ENCODE data around the gene USP1. TPM values are rescaled to one million over a fixed set of nuclear protein-coding genes. Genes with fewer than 3 reads are reported as not detected.

The USP1 gene
- total RNA-seq, 1 experiment from 2014 or later = 64.6 TPM

GRCh38 chr1:62484824-62485468 lies 48.1 kb downstream of the USP1 start:
- no peak for TF ChIP-seq CTCF (conservative IDR thresholded peaks at IDR 0.05)

More at GRCh38 chr1:62484824-62485468, 48.1 kb downstream of the USP1 start:
- Histone ChIP-seq H4K20me1 (ENCODE audit: control insufficient read depth, insufficient read depth, insufficient read length) (no peaks in the 10 kb centered on the region), H3K23me2 (ENCODE audit: insufficient read length, low read depth, low read length, poor library complexity, severe bottlenecking) (no peaks in the 10 kb centered on the region), H4K91ac (ENCODE audit: insufficient read length, low read depth, low read length) (no peak overlapping the region), H3K9me3 (ENCODE audit: control insufficient read depth, low read depth, low read length) (no peaks in the 10 kb centered on the region), H3K79me2 (ENCODE audit: insufficient read depth, low read length) (no peaks in the 10 kb centered on the region), H3K27me3 (ENCODE audit: insufficient read depth, low read length) (no peaks in the 10 kb centered on the region), H2BK5ac (ENCODE audit: insufficient read length, low read length) (no peak overlapping the region), H3T11ph (ENCODE audit: low read length) (no peak overlapping the region), H4K5ac (ENCODE audit: insufficient read length, low read depth, low read length) (no peak overlapping the region), H3K4me2 (ENCODE audit: insufficient read depth, insufficient read length, low read length) (no peak overlapping the region), H3K4me1 (ENCODE audit: insufficient read depth, low read length) (no peaks in the 10 kb centered on the region), H3K23ac (ENCODE audit: insufficient read length, low read depth, low read length) (no peak overlapping the region), H3K79me1 (ENCODE audit: insufficient read depth, low read depth, low read length, poor library complexity, severe bottlenecking) (no peaks in the 10 kb centered on the region), H3K4ac (ENCODE audit: low read depth, low read length) (no peak overlapping the region), H3K56ac (ENCODE audit: insufficient read length, low read depth, low read length) (no peak overlapping the region), H2BK20ac (ENCODE audit: low read depth, low read length, poor library complexity, severe bottlenecking) (no peak overlapping the region), H3K9ac (ENCODE audit: extremely low read depth, insufficient read length, low read length) (no peak overlapping the region), H2AFZ (ENCODE audit: low read length) (no peak overlapping the region), H4K8ac (replicated peaks; ENCODE audit: insufficient read length, low read depth, low read length) (no peak overlapping the region), H3K14ac (ENCODE audit: insufficient read depth, low read length) (no peak overlapping the region), H2AK5ac (ENCODE audit: insufficient read length, low read length) (no peak overlapping the region), H2BK120ac (ENCODE audit: low read depth, low read length, poor library complexity, severe bottlenecking) (no peak overlapping the region), H3K18ac (ENCODE audit: insufficient read length, low read depth, low read length) (no peak overlapping the region), H3K27ac (ENCODE audit: insufficient read length, low read depth, low read length) (no peak overlapping the region), H2BK12ac (ENCODE audit: insufficient read length, low read depth, low read length) (no peak overlapping the region), H2BK15ac (ENCODE audit: low read depth, low read length) (no peak overlapping the region)
- H3K9me3 Mint-ChIP-seq = no peaks in the 10 kb centered on the region
- H3K36me3 Mint-ChIP-seq (ENCODE audit: insufficient read depth in 1 of 3, low read depth in 3 of 3) = peaks cover 0 to 4% (median 0%) of the 10 kb centered on the region in 3 experiments; a peak in 2 of 7 replicates
- no peak overlapping the region; a peak in 1 of 7 replicates for H3K27ac Mint-ChIP-seq
- H3K27me3 Mint-ChIP-seq (ENCODE audit: low read depth) = no peaks in the 10 kb centered on the region
- WGBS (ENCODE audit: extremely low coverage, insufficient read length, low lambda C conversion rate) = no CpG with 5 or more reads among the region's 5 CpGs
- DNase-seq = no peak
- H3K4me3 Mint-ChIP-seq = no peak overlapping the region
- peaks cover 6 to 14% of the 10 kb centered on the region in 2 experiments; a peak in 3 of 4 replicates for H3K4me1 Mint-ChIP-seq

Measured in H9 (cell line).